Mesenchymal stem cell (in vitro differentiated cells and primary cell): Measurements from ENCODE around the gene CRNKL1.

Experiments
- DNase-seq: peaks from one replicate; pipeline ENCODE4 v3.0.0-alpha.2; 2013
- H2AFZ ChIP-seq: one replicate; pipeline ENCODE4 v1.6.1; 2013; ENCODE audit warnings: low read depth, mild to moderate bottlenecking, control low read depth, inconsistent platforms, low read length, moderate library complexity
- H2AK5ac ChIP-seq: 2 replicates; pipeline ENCODE4 v1.6.1; 2013; ENCODE audit warnings: low read length, moderate library complexity, mild to moderate bottlenecking, inconsistent platforms; ENCODE audit not compliant: severe bottlenecking
- H2BK120ac ChIP-seq: one replicate; pipeline ENCODE4 v1.6.1; 2013; ENCODE audit warnings: low read depth, mild to moderate bottlenecking, inconsistent platforms, low read length, moderate library complexity
- H2BK12ac ChIP-seq, 2 experiments: one replicate each; pipeline ENCODE4 v1.6.1; 2013; ENCODE audit warnings: inconsistent platforms in 2 of 2, low read length in 2 of 2, mild to moderate bottlenecking in 2 of 2, moderate library complexity in 2 of 2, control low read depth in 1 of 2
- H2BK15ac ChIP-seq: one replicate; pipeline ENCODE4 v1.6.1; 2013; ENCODE audit warnings: mild to moderate bottlenecking, low read depth, inconsistent platforms; ENCODE audit not compliant: poor library complexity, severe bottlenecking
- H2BK5ac ChIP-seq: 2 replicates; pipeline ENCODE4 v1.6.1; 2013; ENCODE audit warnings: low read depth, mild to moderate bottlenecking, low read length, control low read depth, inconsistent platforms; ENCODE audit not compliant: poor library complexity, severe bottlenecking
- H3K14ac ChIP-seq, 2 experiments: one replicate each; pipeline ENCODE4 v1.6.1; 2013; ENCODE audit warnings: inconsistent platforms in 2 of 2, low read length in 2 of 2, control low read depth in 1 of 2, mild to moderate bottlenecking in 1 of 2, moderate library complexity in 1 of 2
- H3K18ac ChIP-seq, 2 experiments: one replicate each; pipeline ENCODE4 v1.6.1; 2013; ENCODE audit warnings: inconsistent platforms in 2 of 2, low read length in 2 of 2, control low read depth in 1 of 2, low read depth in 1 of 2, mild to moderate bottlenecking in 1 of 2
- H3K23ac ChIP-seq, 2 experiments: one replicate each; pipeline ENCODE4 v1.6.1; 2013; ENCODE audit warnings: inconsistent platforms in 2 of 2, low read length in 2 of 2, mild to moderate bottlenecking in 2 of 2, moderate library complexity in 2 of 2, control low read depth in 1 of 2
- H3K27ac ChIP-seq: 2 replicates; pipeline ENCODE4 v1.5.1; 2013; ENCODE audit warnings: mild to moderate bottlenecking, moderate library complexity, low read length, control low read depth, inconsistent platforms; ENCODE audit not compliant: poor library complexity, severe bottlenecking
- H3K27me3 ChIP-seq, 2 experiments: 2 replicates each; pipeline versions ENCODE4 v1.6.1 to v1.7.0; 2013; ENCODE audit warnings: low read length in 2 of 2, mild to moderate bottlenecking in 2 of 2, moderate library complexity in 2 of 2, control low read depth in 1 of 2, inconsistent platforms in 1 of 2; ENCODE audit not compliant: control insufficient read depth in 1 of 2, insufficient read depth in 1 of 2
- H3K36me3 ChIP-seq, 2 experiments: 2 replicates each; pipeline versions ENCODE4 v1.6.1 to v1.7.0; 2013; ENCODE audit warnings: low read length in 2 of 2, control low read depth in 1 of 2, inconsistent platforms in 1 of 2, low read depth in 1 of 2, mild to moderate bottlenecking in 1 of 2; ENCODE audit not compliant: insufficient read depth in 2 of 2, control insufficient read depth in 1 of 2
- H3K4ac ChIP-seq, 2 experiments: one replicate each; pipeline ENCODE4 v1.6.1; 2013; ENCODE audit warnings: inconsistent platforms in 2 of 2, low read length in 2 of 2, mild to moderate bottlenecking in 2 of 2, moderate library complexity in 2 of 2, control low read depth in 1 of 2, low read depth in 1 of 2
- H3K4me1 ChIP-seq: 2 replicates; pipeline ENCODE4 v1.6.1; 2013; ENCODE audit warnings: low read depth, low read length, control low read depth; ENCODE audit not compliant: control insufficient read depth, insufficient read depth
- H3K4me2 ChIP-seq: 2 replicates; pipeline ENCODE4 v1.6.1; 2013; ENCODE audit warnings: low read length, mild to moderate bottlenecking, inconsistent platforms; ENCODE audit not compliant: poor library complexity, severe bottlenecking
- H3K4me3 ChIP-seq, 2 experiments: 2 replicates each; pipeline versions ENCODE4 v1.5.1 to v1.7.0; 2013; ENCODE audit warnings: low read length in 2 of 2, mild to moderate bottlenecking in 2 of 2, control low read depth in 1 of 2, low read depth in 1 of 2; ENCODE audit not compliant: insufficient read depth in 1 of 2
- H3K79me1 ChIP-seq: replicated peaks from 2 replicates; pipeline ENCODE4 v1.6.1; 2013; ENCODE audit warnings: mild to moderate bottlenecking, control low read depth, low read length, inconsistent platforms; ENCODE audit not compliant: poor library complexity, severe bottlenecking
- H3K9ac ChIP-seq: 2 replicates; pipeline ENCODE4 v1.7.0; 2013; ENCODE audit warnings: mild to moderate bottlenecking, low read length, moderate library complexity
- H3K9me3 ChIP-seq: 2 replicates; pipeline ENCODE4 v1.7.0; 2013; ENCODE audit warnings: mild to moderate bottlenecking, low read length; ENCODE audit not compliant: control insufficient read depth
- H4K8ac ChIP-seq: one replicate; pipeline ENCODE4 v1.6.1; 2013; ENCODE audit warnings: inconsistent platforms, mild to moderate bottlenecking, low read length, moderate library complexity
- H4K91ac ChIP-seq: one replicate; pipeline ENCODE4 v1.6.1; 2013; ENCODE audit warnings: mild to moderate bottlenecking, low read length, inconsistent platforms
- WGBS: methylation state at CpG from one replicate; pipeline ENCODE4 v1.1.7; 2013; ENCODE audit warnings: mixed read lengths; 5-methylcytosine and 5-hydroxymethylcytosine counted together

CRNKL1 gene

DNA sequence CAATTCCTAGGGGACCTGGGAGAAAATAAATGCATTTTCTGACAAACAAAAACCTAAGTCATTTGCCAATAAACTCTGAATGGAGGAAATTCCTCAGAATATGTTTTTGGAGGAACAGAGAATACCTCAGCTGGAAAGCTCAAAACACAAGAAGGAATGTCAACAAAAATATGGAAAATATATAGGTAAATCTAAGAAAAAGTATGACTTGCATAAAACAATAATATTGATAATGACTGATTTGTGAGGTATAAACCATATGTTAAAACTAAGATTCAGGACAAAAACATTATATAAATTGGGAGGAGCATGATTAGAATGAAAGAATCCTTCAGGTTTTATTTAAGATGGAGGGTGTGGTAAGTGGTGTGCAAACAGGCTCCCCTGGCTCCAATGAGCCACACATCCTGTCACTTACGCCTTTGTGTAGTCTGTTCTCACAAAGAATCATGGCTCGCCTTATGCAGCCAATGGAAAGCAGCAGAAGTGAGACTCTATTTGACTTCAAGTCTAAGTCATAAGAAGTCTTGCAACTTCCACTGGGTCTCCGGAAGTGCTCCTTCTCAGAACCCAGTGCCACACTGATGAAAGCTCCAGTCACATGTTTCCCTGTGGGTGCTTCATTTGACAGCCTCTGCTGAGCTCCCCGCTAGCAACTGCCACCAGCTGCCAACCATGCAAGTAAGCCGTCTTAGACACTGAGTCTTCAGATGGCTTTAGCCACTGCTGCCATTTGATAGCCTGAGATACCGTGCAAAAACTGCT is 8.2 kb upstream of the CRNKL1 start:
- no peak overlapping the region for H3K9ac ChIP-seq
- no peaks in the 10 kb centered on the region for H3K36me3 ChIP-seq
- WGBS = 85% methylated on average over 6 of the region's 6 CpGs

DNA sequence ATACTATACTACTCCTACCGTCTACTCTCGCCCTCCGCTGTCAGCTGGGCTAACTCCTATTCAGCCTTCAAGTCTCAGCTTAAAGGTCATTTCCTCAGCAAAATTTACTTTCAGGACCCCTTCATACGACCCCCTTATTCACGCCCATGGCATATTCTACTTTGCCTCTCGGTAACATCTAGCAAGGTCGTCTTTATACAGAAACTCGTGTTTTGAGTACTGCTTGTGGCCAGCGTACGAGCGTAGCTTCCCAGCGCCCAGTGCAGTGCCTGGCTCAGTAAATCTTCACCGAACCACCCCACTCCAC is 546 bp downstream of the CRNKL1 start:
- Histone ChIP-seq H3K23ac (no peak overlapping the region), H2BK12ac (no peak overlapping the region), H3K79me1 (peaks cover 10% of the 10 kb centered on the region), H3K9ac (peak overlapping the region; percentile 94), H3K4me2 (peak overlapping the region; percentile 58), H3K4me3 (peak overlapping the region; percentile 94 to 96), H3K4ac (peak overlapping the region in 1 of 2 experiments; percentile 22), H3K36me3 (peaks cover 9 to 38% of the 10 kb centered on the region in 2 experiments), H2BK5ac (no peak overlapping the region), H3K14ac (peak overlapping the region in 1 of 2 experiments; percentile 19), H2BK15ac (no peak overlapping the region), H2AFZ (peak overlapping the region; percentile 100), H3K27me3 (peaks cover 0 to 3% of the 10 kb centered on the region in 2 experiments), H4K8ac (peak overlapping the region; percentile 94), H2BK120ac (no peak overlapping the region), H3K18ac (peak overlapping the region in 1 of 2 experiments; percentile 67), H3K4me1 (no peaks in the 10 kb centered on the region), H3K27ac (no peak overlapping the region), H2AK5ac (no peak overlapping the region), H4K91ac (no peak overlapping the region), H3K9me3 (no peaks in the 10 kb centered on the region)
- whole genome bisulfite sequencing = 6% methylated on average over 13 of the region's 13 CpGs
- DNase-seq = no peak

More for the DNA sequence above, 8.2 kb upstream of the CRNKL1 start:
- Histone ChIP-seq H2BK120ac (no peak overlapping the region), H3K4ac (no peak overlapping the region), H3K4me2 (no peak overlapping the region), H3K27me3 (peaks cover 4 to 11% of the 10 kb centered on the region in 2 experiments), H4K91ac (no peak overlapping the region), H3K4me1 (no peaks in the 10 kb centered on the region), H2BK12ac (no peak overlapping the region), H3K9me3 (no peaks in the 10 kb centered on the region), H3K18ac (no peak overlapping the region), H4K8ac (no peak overlapping the region), H2AFZ (no peak overlapping the region), H3K4me3 (no peak overlapping the region), H3K23ac (no peak overlapping the region), H2BK5ac (no peak overlapping the region), H3K79me1 (no peaks in the 10 kb centered on the region), H2AK5ac (no peak overlapping the region), H3K14ac (no peak overlapping the region), H3K27ac (no peak overlapping the region), H2BK15ac (no peak overlapping the region)
- DNase-seq = no peak

GRCh38 chr20:20039752-20040387 is 12.4 kb downstream of the CRNKL1 start:
- Histone ChIP-seq H3K18ac (no peak overlapping the region), H2BK12ac (no peak overlapping the region), H3K4ac (no peak overlapping the region), H2AFZ (no peak overlapping the region), H3K36me3 (peaks cover 23 to 100% of the 10 kb centered on the region in 2 experiments), H3K27me3 (no peaks in the 10 kb centered on the region), H2BK120ac (no peak overlapping the region), H3K4me1 (peaks cover 2% of the 10 kb centered on the region), H2AK5ac (no peak overlapping the region), H4K91ac (no peak overlapping the region), H3K4me2 (no peak overlapping the region), H3K27ac (no peak overlapping the region), H2BK5ac (no peak overlapping the region), H3K79me1 (peaks cover 18% of the 10 kb centered on the region), H3K23ac (no peak overlapping the region), H3K4me3 (no peak overlapping the region), H3K14ac (no peak overlapping the region), H3K9me3 (no peaks in the 10 kb centered on the region), H3K9ac (no peak overlapping the region), H2BK15ac (no peak overlapping the region), H4K8ac (no peak overlapping the region)
- WGBS = 87% methylated on average over 3 of the region's 6 CpGs
- no peak for DNase-seq

GRCh38 chr20:20038586-20038985 is 13.7 kb downstream of the CRNKL1 start:
- H3K4me3 ChIP-seq = no peak overlapping the region
- DNase-seq = no peak
- 100% methylated on average over 6 of the region's 6 CpGs for WGBS

More at GRCh38 chr20:20038586-20038985, 13.7 kb downstream of the CRNKL1 start:
- H2BK15ac ChIP-seq = no peak overlapping the region
- no peak overlapping the region for H3K9ac ChIP-seq
- no peaks in the 10 kb centered on the region for H3K27me3 ChIP-seq
- H3K4me1 ChIP-seq = peaks cover 2% of the 10 kb centered on the region
- H3K4me2 ChIP-seq = no peak overlapping the region
- no peak overlapping the region for H3K4ac ChIP-seq
- no peak overlapping the region for H4K8ac ChIP-seq
- no peak overlapping the region for H4K91ac ChIP-seq
- H3K79me1 ChIP-seq = peaks cover 11% of the 10 kb centered on the region
- no peak overlapping the region for H2BK120ac ChIP-seq
- H2BK5ac ChIP-seq = no peak overlapping the region
- H2AFZ ChIP-seq = no peak overlapping the region
- no peaks in the 10 kb centered on the region for H3K9me3 ChIP-seq
- peaks cover 19 to 100% of the 10 kb centered on the region in 2 experiments for H3K36me3 ChIP-seq
- H3K23ac ChIP-seq = no peak overlapping the region
- no peak overlapping the region for H3K14ac ChIP-seq
- no peak overlapping the region for H3K18ac ChIP-seq
- H2BK12ac ChIP-seq = no peak overlapping the region
- no peak overlapping the region for H2AK5ac ChIP-seq
- no peak overlapping the region for H3K27ac ChIP-seq
